HepG2 (cell line): ENCODE data around the gene GSTM1. TPM values are rescaled to one million over a fixed set of nuclear protein-coding genes. Genes with fewer than 3 reads are reported as not detected.
"Not testable (repeated sequence)": the region's sequence is repeated elsewhere in the genome, so short reads cannot be mapped to it uniquely, and the experiment has no call there.

ENCODE experiments used
- ATAC-seq: fragments of 200-7000 bp; cut with Tn5 transposase; 3 replicates; pipeline ENCODE4 v1.9.1; 2020; ENCODE audit warnings: mild to moderate bottlenecking, moderate library complexity
- BruUV-seq: library from RNA; stranded (reverse); fragments of 400-500 nt; replicated peaks from 2 replicates; lab custom pipeline; 2021; lab: Mats Ljungman, UMichigan
- CTCF ChIA-PET: fragments of 300-600 bp; formaldehyde crosslinking; extraction: SDS; loops from one replicate; lab custom pipeline; 2021; ENCODE audit warnings: low total read pairs, inconsistent platforms, low intra/inter-chr PET ratio; lab: Yijun Ruan, JAX
- POLR2A ChIA-PET: fragments of 350-600 bp; sonication (Branson Sonifier 250); formaldehyde crosslinking; loops from one replicate; lab custom pipeline; 2020; ENCODE audit warnings: antibody characterized with exemption, inconsistent platforms; lab: Yijun Ruan, JAX
- DNase-seq: peaks from one replicate; pipeline ENCODE4 v3.0.0-alpha.2; 2015; ENCODE audit warnings: low spot score
- FAIRE-seq: peaks from 3 replicates; lab custom pipeline; 2011; peaks lifted over from hg19 to GRCh38; lab: Jason Lieb, UNC
- H2AFZ ChIP-seq: one replicate; pipeline ENCODE4 v1.6.1; 2011; ENCODE audit warnings: low read length, inconsistent platforms
- H3K27ac ChIP-seq: fragments of 300-600 bp; 3 replicates; pipeline ENCODE4 v1.8.0; 2011; ENCODE audit warnings: mixed run types, mild to moderate bottlenecking, mixed read lengths, low read length, inconsistent platforms; ENCODE audit not compliant: insufficient read depth; ENCODE audit errors: extremely low read length
- H3K27me3 ChIP-seq, 2 experiments: fragments of 200-600 bp in 1 of 2; 2 replicates in 1 of 2; 3 replicates in 1 of 2; pipeline versions ENCODE4 v1.6.0 to v1.8.0; 2011; ENCODE audit warnings: low read length in 2 of 2, mild to moderate bottlenecking in 2 of 2, moderate library complexity in 2 of 2, inconsistent platforms in 1 of 2; ENCODE audit not compliant: insufficient read depth in 2 of 2, control insufficient read depth in 1 of 2
- H3K36me3 ChIP-seq, 2 experiments: fragments of 200-600 bp in 1 of 2; replicated peaks in 1 of 2; 2 replicates in 1 of 2; 3 replicates in 1 of 2; pipeline versions ENCODE4 v1.5.1 to v1.8.0; 2011; ENCODE audit warnings: low read length in 2 of 2, inconsistent platforms in 1 of 2; ENCODE audit not compliant: insufficient read depth in 2 of 2, control insufficient read depth in 1 of 2
- H3K4me1 ChIP-seq: 2 replicates; pipeline ENCODE4 v1.5.1; 2012; ENCODE audit warnings: low read length, inconsistent platforms; ENCODE audit not compliant: insufficient read depth
- H3K4me2 ChIP-seq: 2 replicates; pipeline ENCODE4 v1.6.0; 2011; ENCODE audit warnings: low read depth, low read length, inconsistent platforms
- H3K4me3 ChIP-seq, 3 experiments: fragments of 200-600 bp in 1 of 3; sonication (generic), shearing (Covaris generic) in 1 of 3; replicated peaks in 1 of 3; 2 replicates each; pipeline ENCODE4 v1.5.1; 2011 to 2016; ENCODE audit warnings: low read length in 3 of 3, inconsistent platforms in 2 of 3, low read depth in 2 of 3, mild to moderate bottlenecking in 2 of 3, control low read depth in 1 of 3, mixed read lengths in 1 of 3; ENCODE audit not compliant: insufficient read depth in 1 of 3
- H3K79me2 ChIP-seq: one replicate; pipeline ENCODE4 v1.6.1; 2011; ENCODE audit warnings: low read length, inconsistent platforms; ENCODE audit not compliant: insufficient read depth
- H3K9ac ChIP-seq: 2 replicates; pipeline ENCODE4 v1.6.0; 2011; ENCODE audit warnings: mild to moderate bottlenecking, low read depth, low read length, inconsistent platforms; ENCODE audit not compliant: insufficient read depth
- H3K9me3 ChIP-seq: 2 replicates; pipeline ENCODE4 v1.5.1; 2012; ENCODE audit warnings: mild to moderate bottlenecking, low read length
- H4K20me1 ChIP-seq: 2 replicates; pipeline ENCODE4 v1.6.0; 2011; ENCODE audit warnings: inconsistent platforms, mild to moderate bottlenecking, low read length, moderate library complexity; ENCODE audit not compliant: insufficient read depth
- WGBS: methylation state at CpG from one replicate; pipeline ENCODE4 v1.1.6; 2017; ENCODE audit warnings: low lambda C conversion rate; 5-methylcytosine and 5-hydroxymethylcytosine counted together
- in situ Hi-C: cut with HindIII; loops from 2 replicates; pipeline ENCODE4 v1.10.0; 2017; ENCODE audit warnings: low pct_unique_long_range_greater_than_20kb; ENCODE audit not compliant: extremely low pct_ligation_motif_present
- intact Hi-C: fragments of 100-400 bp; cut with micrococcal nuclease; formaldehyde crosslinking; loops from one replicate; pipeline ENCODE4 v1.10.0; 2022; ENCODE audit not compliant: unreplicated experiment
- polyA plus RNA-seq, 8 experiments: library from polyadenylated mRNA; depleted of rRNA in 3 of 8; stranded (reverse) in 7 of 8; unstranded in 1 of 8; fragments of >200 nt; fragmentation: Illumina TruSeq in 4 of 8; extraction: Trizol in 4 of 8; gene quantifications; 2 replicates each; pipeline versions ENCODE4 v1.2.1 to v1.2.3, GENCODE V29; 2011 to 2016; ENCODE audit warnings: low read depth in 4 of 8, missing spikeins in 1 of 8, mixed read lengths in 1 of 8; ENCODE audit not compliant: insufficient read depth in 1 of 8
- total RNA-seq, 5 experiments: library from RNA; depleted of rRNA; stranded (reverse); fragments of >200 nt; fragmentation: Illumina TruSeq; extraction: Trizol; gene quantifications; 2 replicates each; pipeline ENCODE4 v1.2.3, GENCODE V29; 2016; ENCODE audit warnings: low read depth in 1 of 5

The GSTM1 gene
- total and polyA plus RNA-seq, 2 of the 13 experiments (the other 11 are each of a cell fraction or from before 2014, with no cell fraction given) = 0.42 TPM; not detected in 1

DNA sequence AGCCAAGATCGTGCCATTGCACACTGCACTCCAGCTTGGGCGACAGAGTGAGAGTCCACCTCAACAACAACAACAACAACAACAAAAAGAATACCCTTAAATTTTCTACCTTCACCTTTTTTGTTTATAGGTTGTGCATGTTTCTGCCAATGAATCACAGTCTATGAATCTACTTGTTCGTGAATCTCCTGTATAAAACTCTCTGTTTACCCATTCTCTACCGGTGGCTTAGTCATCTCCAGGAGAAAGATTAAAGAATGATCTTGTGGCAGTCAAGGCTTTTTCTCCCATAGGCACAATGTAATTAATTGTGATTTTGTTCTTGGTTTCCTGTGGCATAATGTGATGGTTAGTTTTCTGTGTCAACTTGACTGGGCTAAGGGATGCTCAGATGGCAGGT lies 10.2 kb downstream of the GSTM1 start:
- ATAC-seq, H2AFZ ChIP-seq: not testable (repeated sequence)

DNA sequence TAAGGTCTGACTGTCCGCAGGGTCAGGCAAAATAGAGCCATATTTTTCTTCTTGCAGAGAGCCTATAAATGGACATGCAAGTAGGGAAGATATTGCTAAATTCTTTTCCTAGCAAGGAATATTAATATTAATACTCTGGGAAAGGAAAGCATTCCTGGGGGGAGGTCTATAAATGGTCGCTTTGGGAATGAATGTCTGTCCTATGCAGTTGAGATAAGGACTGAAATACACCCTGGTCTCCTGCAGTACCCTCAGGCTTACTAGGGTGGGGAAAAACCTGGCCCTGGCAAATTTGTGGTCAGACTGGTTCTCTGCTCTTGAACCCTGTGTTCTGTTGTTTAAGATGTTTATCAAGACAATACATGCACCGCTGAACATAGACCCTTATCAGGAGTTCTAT lies 15.3 kb downstream of the GSTM1 start:
- H3K27ac ChIP-seq, FAIRE-seq, intact Hi-C loops: not testable (repeated sequence)

More for the DNA sequence above, 10.2 kb downstream of the GSTM1 start:
- H3K9me3 ChIP-seq, H3K36me3 ChIP-seq, in situ Hi-C loops, H3K27me3 ChIP-seq, H3K79me2 ChIP-seq, POLR2A ChIA-PET, H3K9ac ChIP-seq, CTCF ChIA-PET, FAIRE-seq, H4K20me1 ChIP-seq, BruUV-seq, DNase-seq, intact Hi-C loops, H3K4me3 ChIP-seq, H3K4me2 ChIP-seq, H3K27ac ChIP-seq, H3K4me1 ChIP-seq: not testable (repeated sequence)
- WGBS = 37% methylated on average over 3 of the region's 4 CpGs

More for the DNA sequence above, 15.3 kb downstream of the GSTM1 start:
- ATAC-seq, H3K36me3 ChIP-seq, H3K9ac ChIP-seq, DNase-seq, H3K79me2 ChIP-seq, in situ Hi-C loops, H3K4me1 ChIP-seq, H3K4me2 ChIP-seq, H3K4me3 ChIP-seq, POLR2A ChIA-PET, BruUV-seq, H4K20me1 ChIP-seq, H3K9me3 ChIP-seq, H2AFZ ChIP-seq: not testable (repeated sequence)
- 31% methylated on average over 3 of the region's 3 CpGs for WGBS
- CTCF ChIA-PET = interaction anchor here (2.3 kb wide), 1 partner anchor 60 kb away, joined by 11 read pairs; no protein-coding TSS in a partner anchor
- H3K27me3 ChIP-seq = peaks cover 2 to 13% of the 10 kb centered on the region in 2 experiments; a peak in 2 of 5 replicates
